Parathyroid adenoma (tissue), 2 donors: Measurements from ENCODE around the gene PAK4.

Experiments
- H2AFZ ChIP-seq: fragments of 300-600 bp; sonication (generic); one replicate; pipeline ENCODE4 v1.7.0; 2017; ENCODE audit warnings: antibody characterized with exemption, mild to moderate bottlenecking
- H3K27ac ChIP-seq: fragments of 300-600 bp; sonication (generic); one replicate; pipeline ENCODE4 v1.7.0; 2017
- H3K27me3 ChIP-seq: fragments of 300-600 bp; sonication (generic); one replicate; pipeline ENCODE4 v1.7.0; 2017; ENCODE audit warnings: low read length; ENCODE audit not compliant: control insufficient read depth, insufficient read depth
- H3K36me3 ChIP-seq: fragments of 300-600 bp; sonication (generic); one replicate; pipeline ENCODE4 v1.7.0; 2017; ENCODE audit warnings: low read length; ENCODE audit not compliant: control insufficient read depth, insufficient read depth
- H3K4me1 ChIP-seq: fragments of 300-600 bp; sonication (generic); one replicate; pipeline ENCODE4 v1.7.0; 2017; ENCODE audit warnings: control low read depth
- H3K4me2 ChIP-seq: fragments of 300-600 bp; sonication (generic); one replicate; pipeline ENCODE4 v1.7.0; 2017; ENCODE audit warnings: low read length
- H3K4me3 ChIP-seq: fragments of 300-600 bp; sonication (generic); one replicate; pipeline ENCODE4 v1.7.0; 2017; ENCODE audit warnings: low read depth, low read length
- H3K79me2 ChIP-seq: fragments of 300-600 bp; sonication (generic); one replicate; pipeline ENCODE4 v1.7.0; 2017; ENCODE audit warnings: control low read depth
- H3K9ac ChIP-seq: fragments of 300-600 bp; sonication (generic); one replicate; pipeline ENCODE4 v1.7.0; 2017; ENCODE audit warnings: mild to moderate bottlenecking
- H3K9me3 ChIP-seq: fragments of 300-600 bp; sonication (generic); one replicate; pipeline ENCODE4 v1.7.0; 2017; ENCODE audit warnings: low read length; ENCODE audit not compliant: control insufficient read depth
- TF ChIP-seq, protein P1 (sequence below): fragments of 300-600 bp; sonication (generic); IDR thresholded peaks from one replicate; pipeline ENCODE4 v1.7.0; 2017; ENCODE audit warnings: antibody characterized with exemption, mild to moderate bottlenecking
- donor health status: primary hyperparathyroidism.

PAK4 gene

DNA sequence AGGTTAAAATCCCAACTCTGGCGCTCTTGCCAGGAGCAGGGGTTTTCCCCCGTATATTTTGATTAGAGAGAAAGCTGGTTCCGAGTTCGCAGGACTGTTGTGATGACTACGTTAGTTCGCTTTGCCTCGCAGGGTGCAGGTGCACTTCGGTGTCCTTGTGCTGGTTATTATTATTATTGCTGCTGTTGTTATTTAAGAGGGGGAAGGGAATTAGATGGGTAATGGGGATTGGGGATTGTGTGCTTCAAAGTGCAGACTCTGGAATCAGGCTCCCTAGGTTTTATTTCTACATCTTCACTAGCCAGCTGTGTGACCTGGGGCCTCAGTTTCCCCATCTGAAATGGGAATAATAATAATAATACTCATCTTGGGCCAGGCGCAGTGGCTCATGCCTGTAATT is 26.2 kb upstream of the PAK4 start:
- Histone ChIP-seq H3K9me3 (no peaks in the 10 kb centered on the region), H3K27ac (no peak overlapping the region), H3K36me3 (no peaks in the 10 kb centered on the region), H3K9ac (no peak overlapping the region), H2AFZ (peak overlapping the region; percentile 79), H3K4me1 (no peaks in the 10 kb centered on the region), H3K4me3 (no peak overlapping the region), H3K4me2 (no peak overlapping the region), H3K79me2 (no peaks in the 10 kb centered on the region), H3K27me3 (no peaks in the 10 kb centered on the region)
- TF ChIP-seq, protein P1, sequence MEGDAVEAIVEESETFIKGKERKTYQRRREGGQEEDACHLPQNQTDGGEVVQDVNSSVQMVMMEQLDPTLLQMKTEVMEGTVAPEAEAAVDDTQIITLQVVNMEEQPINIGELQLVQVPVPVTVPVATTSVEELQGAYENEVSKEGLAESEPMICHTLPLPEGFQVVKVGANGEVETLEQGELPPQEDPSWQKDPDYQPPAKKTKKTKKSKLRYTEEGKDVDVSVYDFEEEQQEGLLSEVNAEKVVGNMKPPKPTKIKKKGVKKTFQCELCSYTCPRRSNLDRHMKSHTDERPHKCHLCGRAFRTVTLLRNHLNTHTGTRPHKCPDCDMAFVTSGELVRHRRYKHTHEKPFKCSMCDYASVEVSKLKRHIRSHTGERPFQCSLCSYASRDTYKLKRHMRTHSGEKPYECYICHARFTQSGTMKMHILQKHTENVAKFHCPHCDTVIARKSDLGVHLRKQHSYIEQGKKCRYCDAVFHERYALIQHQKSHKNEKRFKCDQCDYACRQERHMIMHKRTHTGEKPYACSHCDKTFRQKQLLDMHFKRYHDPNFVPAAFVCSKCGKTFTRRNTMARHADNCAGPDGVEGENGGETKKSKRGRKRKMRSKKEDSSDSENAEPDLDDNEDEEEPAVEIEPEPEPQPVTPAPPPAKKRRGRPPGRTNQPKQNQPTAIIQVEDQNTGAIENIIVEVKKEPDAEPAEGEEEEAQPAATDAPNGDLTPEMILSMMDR, result no peak

DNA sequence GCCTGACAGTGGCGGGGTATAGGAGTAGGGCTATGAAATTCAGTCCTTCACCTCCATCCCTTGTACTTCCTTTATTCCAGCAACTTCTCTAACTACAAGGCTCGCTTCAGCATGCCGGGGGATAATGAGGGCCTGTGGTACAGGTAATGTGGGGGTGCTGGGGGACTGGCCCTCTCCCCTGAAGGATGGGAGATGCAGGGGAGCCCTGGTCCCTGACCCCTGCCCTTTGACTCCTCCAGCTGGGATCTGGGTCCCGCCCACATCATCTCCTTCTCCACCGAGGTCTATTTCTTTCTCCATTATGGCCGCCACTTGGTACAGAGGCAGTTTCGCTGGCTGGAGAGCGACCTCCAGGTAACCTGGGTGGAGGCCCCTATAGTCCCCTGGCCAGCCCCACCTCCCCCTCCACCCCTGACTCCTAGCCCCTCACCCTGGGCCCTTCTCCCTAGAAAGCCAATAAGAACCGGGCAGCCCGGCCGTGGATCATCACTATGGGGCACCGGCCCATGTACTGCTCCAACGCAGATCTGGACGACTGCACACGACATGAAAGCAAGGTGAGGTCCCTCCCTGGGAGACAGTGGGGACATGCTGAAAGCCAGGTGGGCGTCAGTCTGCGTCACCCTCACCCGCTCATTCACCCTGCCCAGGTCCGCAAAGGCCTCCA is 25.0 kb upstream of the PAK4 start:
- no peak overlapping the region for H3K27ac ChIP-seq
- no peak overlapping the region for H2AFZ ChIP-seq
- H3K27me3 ChIP-seq, result no peaks in the 10 kb centered on the region
- no peaks in the 10 kb centered on the region for H3K4me1 ChIP-seq
- no peak overlapping the region for H3K4me3 ChIP-seq
- H3K36me3 ChIP-seq, result no peaks in the 10 kb centered on the region
- no peaks in the 10 kb centered on the region for H3K79me2 ChIP-seq
- TF ChIP-seq, protein P1, result no peak
- H3K9me3 ChIP-seq, result no peaks in the 10 kb centered on the region
- H3K9ac ChIP-seq, result no peak overlapping the region
- no peak overlapping the region for H3K4me2 ChIP-seq

DNA sequence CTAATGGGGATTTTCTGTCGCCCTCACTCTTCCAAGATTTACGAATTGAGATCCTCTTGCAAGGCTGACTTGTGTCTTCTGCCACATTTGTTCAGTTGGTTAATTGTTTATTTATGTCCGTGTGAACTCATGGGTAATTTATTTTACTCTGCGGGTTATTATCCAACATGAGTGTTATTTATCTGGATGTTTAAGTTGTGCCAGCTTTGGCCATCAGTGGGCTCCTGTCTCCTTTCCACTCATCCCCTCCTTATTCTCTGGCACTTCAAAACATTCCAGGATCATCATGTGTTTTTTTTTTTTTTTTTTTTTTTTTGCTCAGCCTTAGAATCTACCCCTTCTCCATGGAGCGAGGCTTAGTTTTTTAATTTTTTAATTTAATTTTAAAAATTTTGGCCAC is 22.4 kb upstream of the PAK4 start:
- TF ChIP-seq, protein P1, result no peak

DNA sequence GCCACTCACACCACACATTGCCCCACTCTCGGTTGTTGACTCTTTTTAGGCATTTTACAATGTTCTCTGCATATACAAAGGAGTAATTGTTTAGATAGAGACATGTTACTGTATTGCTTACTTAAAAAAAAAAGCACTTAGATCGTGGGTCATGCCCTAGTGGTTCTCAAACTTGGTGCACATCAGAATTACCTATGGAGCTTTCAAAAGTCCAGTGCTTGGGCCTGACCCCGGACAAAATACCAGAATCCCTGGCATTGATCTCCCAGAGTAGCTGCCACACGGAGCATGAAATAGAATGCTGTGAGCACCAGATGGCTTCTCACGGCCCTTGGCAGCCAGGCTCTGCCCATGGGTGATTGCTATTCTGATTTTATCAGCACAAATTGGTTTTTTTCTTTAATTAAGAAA is 21.4 kb upstream of the PAK4 start:
- no peak overlapping the region for H3K9ac ChIP-seq
- H2AFZ ChIP-seq, result peak overlapping the region; percentile 43
- H3K4me2 ChIP-seq, result peak overlapping the region; percentile 7
- H3K4me3 ChIP-seq, result no peak overlapping the region
- H3K36me3 ChIP-seq, result no peaks in the 10 kb centered on the region
- TF ChIP-seq, protein P1, result no peak
- H3K79me2 ChIP-seq, result no peaks in the 10 kb centered on the region
- H3K27ac ChIP-seq, result peak overlapping the region; percentile 78
- no peaks in the 10 kb centered on the region for H3K27me3 ChIP-seq
- H3K9me3 ChIP-seq, result no peaks in the 10 kb centered on the region
- H3K4me1 ChIP-seq, result no peaks in the 10 kb centered on the region

More for the DNA sequence above, 22.4 kb upstream of the PAK4 start:
- H3K4me1 ChIP-seq, result no peaks in the 10 kb centered on the region
- H3K79me2 ChIP-seq, result no peaks in the 10 kb centered on the region
- H3K9ac ChIP-seq, result no peak overlapping the region
- H3K27me3 ChIP-seq, result no peaks in the 10 kb centered on the region
- H3K4me2 ChIP-seq, result no peak overlapping the region
- no peak overlapping the region for H3K27ac ChIP-seq
- no peaks in the 10 kb centered on the region for H3K9me3 ChIP-seq
- H3K36me3 ChIP-seq, result no peaks in the 10 kb centered on the region
- no peak overlapping the region for H2AFZ ChIP-seq
- H3K4me3 ChIP-seq, result no peak overlapping the region

DNA sequence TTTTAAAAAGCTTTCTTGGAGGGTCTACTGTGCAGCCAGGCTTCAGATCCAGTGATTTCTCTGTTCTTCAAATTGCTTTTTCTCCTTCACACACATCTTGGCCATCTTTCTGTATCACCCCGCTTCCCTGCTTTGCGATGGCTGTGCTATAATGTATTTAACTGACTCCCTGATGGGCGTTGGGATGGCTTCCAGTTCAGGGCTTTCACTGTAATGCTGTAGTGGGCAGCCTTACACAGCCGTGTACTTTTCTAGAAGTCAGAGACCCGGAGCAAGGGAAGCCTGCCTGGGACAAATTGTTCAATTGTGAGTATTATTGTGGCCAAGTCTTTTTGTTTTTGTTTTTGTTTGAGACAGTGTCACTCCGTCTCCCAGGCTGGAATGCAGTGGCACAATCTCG is 19.4 kb upstream of the PAK4 start:
- Histone ChIP-seq H3K4me2 (peak overlapping the region; percentile 38), H3K27me3 (no peaks in the 10 kb centered on the region), H3K36me3 (no peaks in the 10 kb centered on the region), H3K79me2 (no peaks in the 10 kb centered on the region), H2AFZ (peak overlapping the region; percentile 29), H3K9me3 (no peaks in the 10 kb centered on the region), H3K4me1 (no peaks in the 10 kb centered on the region), H3K4me3 (no peak overlapping the region), H3K9ac (no peak overlapping the region), H3K27ac (peak overlapping the region; percentile 78)
- TF ChIP-seq, protein P1, result no peak
